ENCODE data around the gene RAB3GAP2.
"Not testable (repeated sequence)": the region's sequence is repeated elsewhere in the genome, so short reads cannot be mapped to it uniquely, and the experiment has no call there.

RAB3GAP2 gene

GRCh38 chr1:220129479-220130210 lies 142.6 kb downstream of the RAB3GAP2 start:
- no peak for DNase-seq

GRCh38 chr1:220127076-220127475 lies 145.2 kb downstream of the RAB3GAP2 start:
- no peak for DNase-seq

GRCh38 chr1:220124542-220124941 lies 147.7 kb downstream of the RAB3GAP2 start:
- no peak for DNase-seq

GRCh38 chr1:220123889-220124288 lies 148.4 kb downstream of the RAB3GAP2 start:
- DNase-seq, result no peak

DNA sequence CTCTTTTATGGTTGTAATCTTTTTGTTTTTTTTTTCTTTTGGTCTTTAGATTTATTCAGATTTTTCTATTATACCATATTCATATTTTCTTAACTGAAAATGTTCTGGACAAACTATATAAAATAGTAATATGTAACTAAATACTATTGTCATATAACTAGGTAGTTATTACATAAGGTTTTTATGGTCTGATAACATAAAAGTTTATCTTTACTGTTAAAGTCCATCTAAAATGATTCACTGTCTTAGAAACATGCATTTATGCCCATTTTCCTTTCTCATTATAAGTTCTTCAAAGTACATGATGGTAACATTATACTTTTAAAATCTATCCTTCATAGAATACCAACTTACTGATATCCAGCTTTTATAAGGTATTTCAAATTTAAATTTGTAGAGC lies 149.2 kb downstream of the RAB3GAP2 start:
- no peak for DNase-seq

DNA sequence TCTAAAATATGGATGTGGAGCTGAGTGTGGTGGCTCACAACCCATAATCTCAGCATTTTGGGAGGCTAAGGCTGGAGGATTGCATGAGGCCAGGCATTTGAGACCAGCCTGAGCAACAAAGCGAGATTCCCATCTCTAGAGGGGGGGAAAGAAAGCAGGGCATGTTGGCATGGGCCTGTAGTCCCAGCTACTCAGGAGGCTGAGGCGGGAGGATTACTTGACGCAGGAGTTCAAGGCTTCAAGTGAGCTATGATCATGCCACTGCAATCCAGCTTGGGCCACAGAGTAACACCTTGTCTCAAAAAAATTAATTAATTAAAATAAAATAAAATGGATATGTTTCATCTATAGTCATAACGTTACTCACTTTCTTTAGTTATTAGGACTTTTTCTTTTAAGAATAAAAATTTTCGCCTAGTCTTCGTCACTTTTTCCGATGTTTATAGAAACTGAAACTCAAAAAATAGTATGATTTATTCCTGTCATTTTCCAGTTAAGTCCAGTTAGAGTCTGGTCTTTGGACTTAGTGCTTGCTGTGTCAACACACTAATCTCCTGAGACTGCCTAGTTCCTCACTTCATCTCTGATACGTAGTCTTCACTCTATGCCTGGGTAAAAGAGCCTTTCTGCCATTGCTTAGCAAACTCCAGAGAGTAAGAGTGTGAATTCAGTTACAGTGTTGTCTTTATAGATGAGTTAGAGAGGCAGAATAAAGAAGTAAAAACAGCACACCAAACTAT lies 150.3 kb downstream of the RAB3GAP2 start:
- DNase-seq, result no peak

DNA sequence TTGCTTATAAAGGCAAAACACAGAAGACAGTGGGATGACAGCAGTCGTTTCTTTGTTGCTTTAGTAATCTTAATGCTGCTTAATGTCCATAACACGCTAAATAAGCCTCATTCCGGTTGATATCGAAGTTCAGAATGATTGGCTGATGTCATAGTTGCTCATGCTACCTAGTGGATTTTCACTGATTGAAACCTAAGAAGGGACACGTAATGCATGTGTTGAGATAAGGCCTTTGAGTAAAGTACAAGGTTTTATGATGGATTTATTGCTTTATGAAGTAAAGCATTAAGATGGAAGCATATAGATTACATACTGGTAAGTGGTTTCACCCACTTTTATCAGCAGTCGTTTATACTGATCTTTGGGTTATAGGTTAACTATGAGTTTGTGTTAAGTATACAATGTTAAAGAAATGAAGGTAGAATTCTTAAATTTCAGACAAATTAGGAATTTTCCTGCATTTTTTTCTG lies 153.2 kb downstream of the RAB3GAP2 start:
- no peak for DNase-seq

DNA sequence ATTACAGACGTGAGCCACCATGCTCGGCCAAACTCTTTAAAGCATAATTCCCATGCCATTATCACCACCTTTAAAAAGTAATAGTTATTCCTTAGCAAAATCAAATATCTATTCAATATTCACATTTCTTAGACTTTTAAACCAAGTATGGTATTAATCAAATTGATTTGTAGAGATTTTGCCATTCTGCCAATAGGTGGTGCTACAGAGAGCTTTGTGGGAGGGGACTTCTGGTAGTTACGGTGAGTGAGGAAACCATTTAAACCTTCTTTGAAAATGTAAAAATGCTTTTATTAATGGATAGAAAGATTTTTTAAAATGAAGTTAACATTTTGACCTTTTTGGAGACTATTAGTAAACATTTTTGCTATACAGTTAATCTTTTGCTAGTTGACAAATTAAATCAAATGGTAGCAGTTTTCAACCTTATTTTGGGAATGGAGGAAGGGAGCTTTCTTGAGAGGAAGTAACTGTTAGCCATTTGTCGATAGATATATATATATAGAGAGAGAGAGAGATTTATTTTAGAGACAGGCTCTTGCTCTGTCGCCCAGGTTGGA lies 159.0 kb downstream of the RAB3GAP2 start:
- no peak for DNase-seq

DNA sequence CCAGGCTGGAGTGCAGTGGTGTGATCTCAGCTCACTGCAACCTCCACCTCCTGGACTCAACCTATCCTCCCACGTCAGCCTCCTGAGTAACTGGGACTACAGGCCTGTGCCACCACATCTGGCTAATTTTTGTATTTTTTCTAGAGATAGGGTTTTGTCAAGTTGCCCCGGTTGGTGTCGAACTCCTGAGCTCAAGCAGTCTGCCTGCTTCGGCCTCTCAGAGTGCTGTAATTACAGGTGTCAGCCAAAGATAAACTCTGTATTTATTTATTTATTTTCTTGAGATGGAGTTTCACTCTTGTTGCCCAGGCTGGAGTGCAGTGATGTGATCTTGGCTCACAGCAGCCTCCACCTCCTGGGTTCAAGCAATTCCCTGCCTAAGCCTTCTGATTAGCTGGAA lies 159.7 kb downstream of the RAB3GAP2 start:
- DNase-seq, result not testable (repeated sequence)

DNA sequence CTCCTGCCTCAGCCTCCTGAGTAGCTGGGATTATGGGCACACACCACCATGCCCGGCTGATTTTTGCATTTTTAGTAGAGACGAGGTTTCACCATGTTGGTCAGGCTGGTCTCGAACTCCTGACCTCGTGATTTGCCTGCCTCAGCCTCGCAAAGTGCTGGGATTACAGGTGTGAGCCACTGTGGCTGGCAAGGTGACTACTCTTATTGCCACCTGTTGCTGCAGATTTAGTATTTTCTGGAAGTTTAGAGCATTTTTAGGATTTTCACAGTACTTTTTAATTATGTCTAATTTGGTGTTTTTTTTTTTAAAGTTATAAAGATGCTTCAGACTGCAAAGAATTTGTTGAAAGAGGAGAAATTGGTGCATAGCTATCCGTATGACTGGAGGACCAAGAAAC lies 161.8 kb downstream of the RAB3GAP2 start:
- DNase-seq, result not testable (repeated sequence)

GRCh38 chr1:220099826-220100225 lies 172.4 kb downstream of the RAB3GAP2 start:
- no peak for DNase-seq

Measured in activated effector memory CD4-positive, alpha-beta T cell treated with Interleukin-2 at 50 U/mL for 16 hours (primary cell).